HG03280 (cell line): ENCODE measurements around the gene HOATZ.

Experiments used
- ATAC-seq: cut with Tn5 transposase; IDR thresholded peaks from one replicate; pipeline ENCODE4 v1.9.1; 2021; ENCODE audit warnings: mild to moderate bottlenecking, moderate library complexity; ENCODE audit not compliant: unreplicated experiment

Gene HOATZ

DNA sequence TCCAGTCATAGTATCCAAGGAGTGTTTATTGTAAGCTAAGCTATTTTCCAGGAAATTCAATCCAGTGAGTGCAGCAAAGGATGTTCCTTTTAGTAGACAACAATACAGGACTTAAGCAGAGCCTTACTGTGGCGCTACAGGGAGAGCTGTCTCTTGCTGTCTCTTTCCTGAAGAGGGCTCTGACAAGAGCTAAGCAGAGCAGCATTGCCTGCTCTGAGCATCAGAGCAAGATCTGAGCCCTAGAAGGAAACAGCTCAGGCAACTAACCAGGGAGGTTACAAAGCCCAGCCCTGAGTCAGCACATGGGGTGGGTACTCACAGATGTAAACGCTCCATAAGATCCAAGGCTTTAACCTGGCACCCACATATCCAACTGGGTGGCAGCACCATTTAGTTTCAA is 33.9 kb downstream of the HOATZ start:
- no peak for ATAC-seq

DNA sequence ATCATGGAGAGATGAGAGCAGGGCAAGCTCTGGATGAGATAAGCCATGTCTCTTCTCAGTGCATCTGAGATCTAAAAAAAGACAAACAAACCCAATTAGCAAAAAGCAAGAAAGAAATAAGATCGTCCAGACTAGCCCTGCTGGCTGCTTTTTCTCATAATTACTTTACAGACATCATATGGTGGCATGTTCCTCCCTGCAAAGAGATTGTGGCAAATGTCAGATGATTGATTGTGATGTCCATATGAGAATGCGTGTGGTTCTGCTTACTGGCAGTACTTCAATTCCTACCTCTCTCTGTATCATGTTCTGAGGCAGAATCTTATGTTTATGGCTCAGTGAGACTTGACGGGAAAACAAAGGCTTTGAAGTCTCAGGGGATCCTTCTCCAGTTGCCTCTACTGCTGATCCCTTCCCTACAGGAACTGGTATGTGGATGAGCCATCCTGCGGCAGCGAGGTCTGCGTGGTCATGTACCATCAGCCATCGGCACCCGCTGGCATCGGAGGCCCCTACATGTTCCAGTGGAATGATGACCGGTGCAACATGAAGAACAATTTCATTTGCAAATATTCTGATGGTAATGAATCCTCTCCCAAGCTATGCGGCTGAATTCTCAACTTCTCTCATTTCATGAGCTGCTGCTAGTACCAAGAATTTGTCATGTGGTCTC is 34.8 kb downstream of the HOATZ start:
- ATAC-seq: no peak

DNA sequence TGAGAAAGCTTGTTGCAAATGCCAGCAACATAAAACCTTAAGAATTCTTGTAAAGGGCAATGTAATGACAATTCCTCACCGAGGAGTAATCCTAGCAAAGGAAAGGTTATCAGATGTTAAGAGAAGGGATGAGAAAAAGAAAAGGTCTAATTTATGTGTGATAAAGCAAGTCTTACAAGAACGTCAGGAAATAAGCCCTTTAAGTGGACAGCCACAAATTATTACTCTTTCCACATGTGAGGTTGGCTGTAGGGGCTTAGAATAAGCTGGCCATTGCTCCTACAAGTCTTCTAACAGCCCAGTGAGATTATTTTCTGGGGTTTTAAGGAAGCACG is 35.3 kb downstream of the HOATZ start:
- no peak for ATAC-seq

DNA sequence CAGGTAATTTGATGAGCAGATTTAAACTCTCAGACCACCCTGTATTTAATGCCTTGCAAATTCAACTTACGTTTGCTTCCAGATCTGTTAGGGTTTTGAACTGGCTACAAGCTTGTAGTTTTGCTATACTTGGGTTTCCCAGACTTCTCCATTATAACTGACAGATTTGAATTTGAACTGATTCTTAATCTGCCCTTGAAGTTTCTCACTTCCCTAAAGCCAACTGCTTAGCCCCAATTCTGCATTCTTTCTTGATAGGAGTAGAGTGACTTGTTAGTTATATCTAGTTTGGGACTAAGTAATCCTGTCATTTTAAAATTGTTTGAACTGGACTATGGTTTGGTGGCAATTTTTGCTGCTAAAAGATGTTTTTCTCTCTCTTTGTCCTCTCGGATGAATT is 35.7 kb downstream of the HOATZ start:
- ATAC-seq: no peak

DNA sequence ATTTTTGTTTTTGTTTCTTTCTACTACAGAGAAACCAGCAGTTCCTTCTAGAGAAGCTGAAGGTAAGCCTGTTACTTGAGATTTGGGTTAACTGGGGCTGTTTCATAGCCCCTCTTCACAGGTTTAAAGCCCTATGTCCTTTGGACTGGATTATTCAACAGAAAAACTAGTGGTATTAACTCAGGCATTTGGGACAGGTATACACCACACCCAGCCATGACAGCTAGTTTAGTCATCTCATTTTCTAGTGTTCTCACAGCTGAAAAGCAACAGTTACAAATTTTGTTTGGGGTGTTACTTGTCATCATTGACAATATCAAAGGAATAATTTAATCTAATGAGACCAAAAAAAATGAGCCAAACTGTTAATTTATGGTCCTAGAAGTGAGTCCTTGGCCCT is 40.0 kb downstream of the HOATZ start:
- no peak for ATAC-seq

DNA sequence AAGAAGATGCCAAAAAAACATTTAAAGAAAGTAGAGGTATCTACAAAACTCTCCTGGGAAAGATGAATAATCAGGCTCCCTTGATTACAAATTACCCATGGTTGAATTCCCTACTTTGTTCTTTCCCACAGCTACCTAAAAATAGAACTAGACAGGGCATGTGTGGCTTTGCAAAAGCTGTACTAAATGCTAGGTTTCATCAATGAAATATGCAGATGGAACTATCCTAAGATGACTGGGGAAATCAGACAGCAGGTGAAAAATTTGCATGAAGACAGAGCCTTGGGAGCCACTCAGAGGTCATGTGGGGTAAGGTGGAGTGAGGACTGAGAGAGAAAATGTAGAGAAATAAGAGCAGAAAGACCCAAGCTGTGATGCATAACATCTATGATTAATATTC is 40.7 kb downstream of the HOATZ start:
- no peak for ATAC-seq

DNA sequence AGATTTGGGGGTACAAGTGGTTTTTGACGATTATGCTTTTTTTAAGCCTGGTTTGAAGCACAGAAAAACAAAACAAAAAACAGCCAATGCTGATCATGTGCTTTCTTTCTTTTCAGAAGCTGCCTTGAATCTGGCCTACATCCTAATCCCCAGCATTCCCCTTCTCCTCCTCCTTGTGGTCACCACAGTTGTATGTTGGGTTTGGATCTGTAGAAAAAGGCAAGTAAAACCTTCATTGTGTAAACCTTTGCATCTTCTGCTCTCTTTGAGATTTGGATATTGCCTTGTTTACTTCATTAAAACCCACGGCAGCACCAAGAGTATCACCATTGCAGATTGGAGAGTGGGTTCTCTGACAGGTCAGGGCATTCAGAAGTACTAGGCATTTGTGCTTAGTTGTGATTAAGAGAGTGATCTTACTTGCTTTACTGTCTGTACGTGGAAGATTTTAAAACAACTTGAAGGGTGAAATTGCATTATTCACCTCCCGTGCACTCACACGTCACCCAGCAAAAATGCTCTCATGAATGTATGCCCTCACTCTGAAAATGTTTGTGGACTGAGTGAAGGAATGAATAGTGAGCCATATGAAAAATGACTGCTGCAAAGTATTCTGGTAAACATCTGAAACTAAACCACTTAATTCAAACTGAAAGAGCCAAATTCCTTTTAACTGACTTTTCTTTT is 43.0 kb downstream of the HOATZ start:
- ATAC-seq: no peak

DNA sequence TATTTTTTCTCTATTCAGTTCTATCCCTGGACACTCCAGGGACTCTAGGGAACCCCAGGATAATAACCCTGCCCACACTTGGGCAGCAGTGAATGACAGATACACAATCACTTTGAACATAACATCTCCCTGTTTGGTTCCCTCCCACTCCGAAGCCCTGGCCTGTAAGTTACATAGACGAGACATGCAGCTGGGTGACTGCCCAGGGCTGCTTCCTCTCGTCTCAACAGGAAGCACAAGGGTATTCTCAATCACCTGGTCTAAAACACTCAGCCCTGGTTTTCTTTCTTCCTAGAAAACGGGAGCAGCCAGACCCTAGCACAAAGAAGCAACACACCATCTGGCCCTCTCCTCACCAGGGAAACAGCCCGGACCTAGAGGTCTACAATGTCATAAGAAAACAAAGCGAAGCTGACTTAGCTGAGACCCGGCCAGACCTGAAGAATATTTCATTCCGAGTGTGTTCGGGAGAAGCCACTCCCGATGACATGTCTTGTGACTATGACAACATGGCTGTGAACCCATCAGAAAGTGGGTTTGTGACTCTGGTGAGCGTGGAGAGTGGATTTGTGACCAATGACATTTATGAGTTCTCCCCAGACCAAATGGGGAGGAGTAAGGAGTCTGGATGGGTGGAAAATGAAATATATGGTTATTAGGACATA is 45.4 kb downstream of the HOATZ start:
- ATAC-seq: no peak

DNA sequence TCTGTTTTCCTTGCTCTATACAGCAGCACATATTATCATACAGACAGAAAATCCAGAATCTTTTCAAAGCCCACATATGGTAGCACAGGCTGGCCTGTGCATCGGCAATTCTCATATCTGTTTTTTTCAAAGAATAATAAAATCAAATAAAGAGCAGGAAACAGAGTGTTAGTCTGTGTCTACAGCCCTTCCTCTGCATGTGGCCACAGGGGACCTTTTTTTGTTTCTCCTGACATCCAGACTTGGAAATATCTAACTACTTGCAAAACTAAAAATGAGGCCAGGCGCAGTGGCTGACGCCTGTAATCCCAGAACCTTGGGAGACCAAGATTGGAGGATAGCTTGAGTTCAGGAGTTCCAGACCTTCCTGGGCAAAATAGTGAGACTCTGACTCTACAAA is 46.2 kb downstream of the HOATZ start:
- no peak for ATAC-seq

DNA sequence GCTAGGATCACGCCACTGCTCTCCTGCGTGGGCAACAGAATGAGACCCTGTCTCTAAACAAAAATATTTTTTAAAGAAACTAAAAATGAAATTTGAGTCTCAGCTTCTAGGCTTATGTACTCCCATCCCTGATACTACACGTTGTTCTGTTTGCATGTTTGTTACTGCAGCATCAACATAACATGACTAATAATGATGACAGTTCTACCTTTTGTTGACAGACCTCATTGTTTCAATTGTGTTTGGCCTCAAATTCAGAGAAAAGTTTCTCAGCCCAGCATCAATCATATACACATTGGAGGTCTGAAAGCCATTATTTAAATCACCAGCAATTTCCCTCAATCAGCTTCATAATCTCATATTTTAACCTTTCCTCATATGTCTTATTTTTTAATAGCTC is 46.7 kb downstream of the HOATZ start:
- no peak for ATAC-seq

DNA sequence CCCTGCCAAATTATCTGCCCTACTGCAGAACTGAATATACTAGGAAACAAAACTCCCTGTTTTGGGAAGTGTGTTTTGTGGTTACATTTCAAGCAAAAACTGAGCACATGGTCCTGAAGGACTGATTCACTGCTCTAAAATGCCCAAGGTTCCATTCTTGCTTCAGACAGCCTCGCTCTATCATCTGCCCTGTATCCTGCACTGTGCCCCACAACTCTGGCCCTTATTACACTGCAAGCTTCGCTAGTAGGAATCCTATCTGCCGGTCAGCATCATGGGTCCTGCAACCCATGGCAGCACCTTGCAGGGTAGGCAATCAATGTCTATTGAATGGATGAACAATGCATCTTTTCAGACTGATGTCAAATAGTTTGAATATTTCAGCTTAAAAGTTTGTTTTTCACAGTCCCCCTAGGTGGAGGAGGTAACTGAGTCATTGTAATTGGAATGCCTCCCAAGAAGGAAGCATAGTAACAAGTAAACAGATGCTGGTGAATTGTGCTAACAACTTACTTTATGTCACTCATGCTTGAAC is 47.3 kb downstream of the HOATZ start:
- ATAC-seq: no peak

DNA sequence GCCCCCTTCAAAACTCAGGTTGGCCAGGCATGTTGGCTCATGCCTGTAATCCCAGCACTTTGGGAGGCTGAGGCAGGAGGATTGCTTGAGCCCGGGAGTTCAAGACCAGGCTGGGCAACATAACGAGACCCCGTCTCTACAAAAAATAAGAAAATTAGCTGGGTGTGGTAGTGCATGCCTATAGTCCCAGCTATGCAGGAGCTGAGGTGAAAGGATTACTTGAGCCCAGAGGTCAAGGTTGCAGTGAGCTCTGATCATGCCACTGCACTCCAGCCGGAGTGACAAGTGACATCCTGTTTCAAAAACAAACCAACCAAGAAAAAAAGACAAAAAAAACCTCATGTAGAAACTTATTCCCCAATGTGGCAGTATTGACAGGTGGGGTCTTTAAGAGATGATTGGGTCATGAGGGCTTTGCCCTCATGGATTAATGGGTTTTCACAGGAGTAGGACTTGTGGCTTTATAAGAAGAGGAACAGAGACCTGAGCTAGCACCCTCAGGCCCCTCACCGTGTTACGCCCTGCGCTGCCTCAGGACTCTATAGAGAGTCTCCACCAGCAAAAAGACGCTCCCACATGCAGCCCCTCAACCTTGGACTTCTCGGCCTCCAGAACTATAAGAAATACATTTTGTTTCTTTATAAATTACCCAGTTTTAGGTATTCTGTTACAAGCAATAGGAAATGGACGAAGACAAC is 48.3 kb downstream of the HOATZ start:
- no peak for ATAC-seq

DNA sequence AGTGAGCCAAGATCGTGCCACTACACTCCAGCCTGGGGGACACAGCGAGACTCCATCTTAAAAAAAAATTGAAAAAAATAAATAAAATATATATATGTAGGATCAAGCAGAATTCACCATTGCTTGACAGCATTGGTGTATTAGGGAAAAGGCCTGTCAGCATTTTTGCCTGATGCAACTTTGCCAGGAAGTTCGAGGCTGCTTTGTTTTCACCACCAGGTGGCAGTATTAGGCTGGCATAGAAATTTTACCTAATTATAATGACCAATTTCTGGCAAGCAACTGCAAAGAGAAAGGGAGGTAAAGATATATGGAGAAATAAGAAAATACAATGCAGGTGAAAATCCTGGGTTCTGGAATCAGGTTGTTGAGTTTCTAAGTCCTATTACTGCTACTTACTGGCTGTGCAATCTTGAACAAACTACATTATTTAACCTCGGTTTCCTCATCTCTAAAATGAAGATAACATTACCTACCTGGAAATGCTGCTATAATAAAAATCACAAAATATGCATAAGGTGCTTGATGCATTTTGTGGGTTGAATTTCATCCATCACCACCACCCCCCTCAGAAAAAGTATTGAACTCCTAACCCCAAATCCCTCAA is 50.6 kb downstream of the HOATZ start:
- ATAC-seq: no peak

DNA sequence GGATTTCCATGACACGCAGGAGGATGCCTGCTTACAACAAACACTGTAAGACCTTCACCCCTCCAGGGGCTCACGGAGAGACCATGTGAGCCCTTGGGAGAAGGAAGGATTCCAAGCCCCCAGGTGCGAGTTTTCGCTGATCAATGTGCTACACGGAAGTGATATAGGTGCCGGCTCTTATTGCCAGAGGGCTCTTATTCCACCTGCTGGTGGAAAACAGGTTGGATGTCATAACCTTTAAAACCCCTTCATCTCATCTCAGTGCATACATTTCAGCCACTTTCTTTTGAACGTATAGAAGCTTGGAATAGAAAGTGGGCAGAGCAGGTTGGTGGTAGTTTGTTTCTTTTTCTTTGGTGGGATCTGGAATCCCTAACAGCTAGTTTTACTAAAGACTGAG is 51.7 kb downstream of the HOATZ start:
- no peak for ATAC-seq

DNA sequence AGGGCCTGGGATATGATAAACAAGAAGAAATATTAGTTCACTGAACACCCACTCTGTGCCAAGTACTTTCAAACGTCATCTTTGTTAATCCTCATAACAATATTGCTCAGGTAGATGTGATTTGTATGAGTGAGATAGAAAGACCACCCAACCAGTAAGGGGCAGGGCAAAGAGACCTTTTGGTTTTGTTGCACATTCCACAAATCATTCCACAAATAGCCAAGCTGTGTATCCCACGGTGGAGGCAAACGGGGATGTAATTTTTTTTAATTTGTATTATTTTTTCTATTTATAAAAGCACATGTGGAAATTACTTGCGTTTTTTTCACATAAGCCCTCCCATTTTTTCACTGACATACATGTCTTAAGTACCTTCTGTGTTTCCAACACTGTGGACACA is 54.9 kb downstream of the HOATZ start:
- ATAC-seq: no peak

DNA sequence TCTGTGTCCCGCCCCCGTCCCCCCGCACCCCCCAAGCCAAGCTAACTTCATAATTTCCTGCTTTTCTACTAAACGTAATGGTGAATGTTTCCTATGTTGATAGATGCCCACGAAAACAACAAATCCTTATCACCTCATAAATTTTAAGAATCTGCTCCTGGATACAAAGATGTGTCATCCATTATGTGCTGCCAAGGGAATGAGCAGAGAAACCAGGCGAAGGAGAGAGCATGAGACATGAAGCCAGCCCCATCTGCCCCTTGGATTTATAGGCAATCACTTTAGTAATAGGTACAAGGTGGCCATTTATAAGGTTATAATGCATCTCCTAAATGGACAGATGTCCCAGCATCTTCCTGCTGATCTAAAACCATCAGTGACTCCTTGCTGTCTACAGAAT is 56.2 kb downstream of the HOATZ start:
- no peak for ATAC-seq

DNA sequence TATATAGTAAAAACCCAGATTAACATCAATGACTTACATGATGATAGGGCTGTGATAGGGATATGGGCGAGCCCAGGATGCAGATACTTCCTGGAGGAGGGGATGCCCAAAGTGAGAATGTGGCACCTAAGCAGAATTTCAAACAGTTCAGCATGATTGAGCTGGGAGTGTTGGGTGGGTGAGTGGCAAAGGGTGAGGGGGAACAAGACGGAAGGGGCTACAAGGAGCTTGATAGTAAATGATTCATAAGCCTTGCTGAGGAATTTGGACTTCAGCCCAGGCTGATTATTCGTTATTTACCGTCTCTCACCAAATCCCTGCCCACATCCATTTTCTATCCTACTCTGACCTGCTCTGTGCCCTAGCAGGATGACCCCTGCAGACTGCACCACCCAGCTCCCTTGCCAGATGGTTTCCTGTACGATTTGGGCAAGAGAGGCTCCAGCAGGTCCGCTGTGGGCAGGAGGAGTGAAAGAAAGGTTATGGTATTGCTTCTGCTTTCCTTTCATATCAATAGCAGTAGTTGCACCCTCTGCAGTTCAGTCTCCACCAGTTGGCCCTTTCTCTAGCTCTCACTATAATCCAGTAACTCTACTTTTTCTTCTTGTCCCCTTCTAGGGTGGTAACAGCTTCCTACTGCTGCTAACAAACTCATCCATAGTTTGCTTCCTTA is 57.4 kb downstream of the HOATZ start:
- no peak for ATAC-seq

DNA sequence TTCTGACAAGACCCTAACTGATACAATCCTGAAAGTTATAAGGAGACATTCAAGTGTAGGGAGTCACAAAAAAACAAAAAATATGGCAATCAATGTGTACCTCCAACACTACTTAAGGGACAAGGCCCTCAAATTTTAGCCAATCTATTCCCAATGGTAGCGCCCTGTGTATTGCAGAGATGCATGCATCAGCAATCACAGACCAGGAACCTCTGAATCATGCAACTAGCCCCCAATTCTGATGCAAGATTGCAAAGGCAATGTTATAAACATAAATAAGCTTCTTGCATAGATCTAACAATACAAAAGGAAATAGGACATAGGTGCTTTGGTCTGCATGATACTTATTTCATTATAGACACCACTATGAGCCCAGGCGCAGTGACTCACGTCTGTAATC is 58.0 kb downstream of the HOATZ start:
- ATAC-seq: no peak

DNA sequence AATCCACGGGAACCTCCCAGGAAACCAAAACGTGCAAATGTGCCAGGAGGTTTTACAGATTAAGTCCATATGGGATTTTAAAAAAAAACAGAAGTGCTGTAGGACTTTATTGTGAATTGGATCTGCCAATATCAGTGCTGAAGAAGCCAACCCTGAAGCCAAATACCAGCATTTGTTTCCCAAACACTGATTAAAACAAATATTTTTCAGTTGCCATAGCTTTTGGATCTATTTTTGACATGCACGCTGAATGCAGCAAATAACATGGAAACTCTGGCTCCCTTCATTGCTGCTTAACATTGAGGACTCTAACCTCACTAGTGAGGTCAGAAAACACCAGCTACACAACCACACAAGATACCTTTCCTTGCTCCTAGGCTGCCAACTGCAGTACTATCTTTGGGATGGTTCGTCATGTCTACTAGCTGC is 59.3 kb downstream of the HOATZ start:
- ATAC-seq: no peak

DNA sequence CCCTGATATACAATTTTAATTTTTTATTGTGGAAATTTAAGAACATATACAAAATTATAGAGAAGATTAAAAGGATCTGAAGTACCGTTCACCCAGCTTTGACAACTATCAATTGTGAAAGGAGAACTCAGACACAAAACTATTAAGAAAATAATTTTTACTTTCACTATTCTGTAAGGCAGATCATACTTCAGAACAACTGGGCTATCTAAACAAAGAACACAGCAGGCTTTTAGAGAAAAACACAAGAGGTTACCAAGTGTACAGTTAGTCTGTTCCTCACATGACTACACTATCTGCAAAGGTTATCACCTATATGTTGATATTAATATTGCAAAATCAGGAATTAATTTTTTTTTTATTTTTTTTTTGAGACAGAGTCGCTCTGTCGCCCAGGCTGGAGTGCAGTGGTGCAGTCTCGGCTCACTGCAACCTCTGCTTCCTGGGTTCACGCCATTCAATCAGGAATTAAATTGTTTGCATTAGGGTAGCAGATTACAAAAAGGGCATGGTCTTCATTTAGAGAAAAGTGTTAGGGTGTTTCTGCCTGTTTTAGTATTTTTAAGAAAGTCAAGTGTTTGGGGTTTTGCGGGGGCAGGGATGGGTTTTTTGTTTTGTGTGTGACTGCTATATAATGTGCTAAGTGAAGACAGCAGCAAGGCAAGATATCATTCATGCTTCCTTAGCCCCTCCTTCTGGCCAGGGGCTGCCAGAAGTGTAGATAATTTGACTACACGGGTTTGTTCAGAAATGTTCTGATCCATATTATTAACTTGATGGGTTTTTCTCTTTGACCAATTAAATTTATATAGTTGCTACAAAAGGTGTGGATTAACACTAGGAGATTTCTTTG is 60.0 kb downstream of the HOATZ start:
- ATAC-seq: no peak
